Stimulated activated CD8-positive, alpha-beta memory T cell treated with anti-CD3 and anti-CD28 coated beads, Interleukin-4, amount 100 ng/mL, for 4 hours (primary cell): Measurements from ENCODE around the gene TTL.

Experiments used
- DNase-seq, 2 donors: peaks; one replicate each; pipeline ENCODE4 v3.0.0-alpha.2; 2020; ENCODE audit warnings: low read depth in 2 of 2, low spot score in 1 of 2

TTL gene

DNA sequence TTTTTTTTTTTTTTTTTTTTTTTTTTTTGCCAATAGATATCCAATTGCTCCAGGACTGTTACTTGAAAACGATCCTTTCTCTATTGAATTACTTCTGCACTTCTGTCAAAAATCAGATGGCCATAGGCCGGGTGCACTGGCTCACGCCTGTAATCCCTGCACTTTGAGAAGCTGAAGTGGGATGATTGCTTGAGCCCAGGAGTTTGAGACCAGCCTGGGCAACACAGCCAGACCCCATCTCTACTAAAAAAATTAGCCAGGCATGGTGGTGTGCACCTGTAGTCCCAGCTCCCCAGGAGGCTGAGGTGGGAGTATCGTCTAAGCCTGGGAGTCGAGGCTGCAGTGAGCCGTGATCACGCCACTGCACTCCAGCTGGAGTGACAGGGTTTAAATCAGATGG is 98.1 kb downstream of the TTL start:
- DNase-seq, result no peak

GRCh38 chr2:112582314-112582746 is 100.4 kb downstream of the TTL start:
- DNase-seq, result no peak

DNA sequence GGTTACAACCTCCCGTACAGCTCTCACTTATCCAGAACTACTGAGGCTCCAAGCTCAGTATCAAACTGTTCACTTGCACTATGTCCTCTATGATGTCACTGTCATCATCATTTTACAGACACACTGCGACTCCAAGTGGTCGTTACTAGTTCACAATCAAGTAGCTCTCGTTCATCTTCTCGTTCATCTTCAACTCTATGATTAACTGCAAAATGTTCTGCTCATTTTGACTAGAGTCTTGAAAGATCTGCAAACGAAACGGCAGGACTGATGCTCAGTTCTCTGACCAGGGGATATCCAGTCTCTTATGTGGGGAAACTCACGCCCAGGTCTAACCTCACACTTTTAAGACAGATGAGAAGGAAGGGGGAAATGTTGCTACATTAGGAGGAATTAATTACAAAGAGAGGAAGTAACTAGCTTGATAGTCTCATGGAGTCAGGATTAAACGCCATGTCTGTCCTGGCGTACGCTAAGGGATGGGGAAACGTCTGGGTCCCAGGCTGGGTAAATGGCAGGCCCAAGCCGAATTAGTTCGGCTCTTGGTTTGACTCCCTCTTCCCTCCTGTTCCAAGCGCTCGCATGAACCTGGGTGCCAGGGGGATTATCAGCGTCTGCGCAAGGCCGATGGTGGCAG is 101.7 kb downstream of the TTL start:
- no peak for DNase-seq

DNA sequence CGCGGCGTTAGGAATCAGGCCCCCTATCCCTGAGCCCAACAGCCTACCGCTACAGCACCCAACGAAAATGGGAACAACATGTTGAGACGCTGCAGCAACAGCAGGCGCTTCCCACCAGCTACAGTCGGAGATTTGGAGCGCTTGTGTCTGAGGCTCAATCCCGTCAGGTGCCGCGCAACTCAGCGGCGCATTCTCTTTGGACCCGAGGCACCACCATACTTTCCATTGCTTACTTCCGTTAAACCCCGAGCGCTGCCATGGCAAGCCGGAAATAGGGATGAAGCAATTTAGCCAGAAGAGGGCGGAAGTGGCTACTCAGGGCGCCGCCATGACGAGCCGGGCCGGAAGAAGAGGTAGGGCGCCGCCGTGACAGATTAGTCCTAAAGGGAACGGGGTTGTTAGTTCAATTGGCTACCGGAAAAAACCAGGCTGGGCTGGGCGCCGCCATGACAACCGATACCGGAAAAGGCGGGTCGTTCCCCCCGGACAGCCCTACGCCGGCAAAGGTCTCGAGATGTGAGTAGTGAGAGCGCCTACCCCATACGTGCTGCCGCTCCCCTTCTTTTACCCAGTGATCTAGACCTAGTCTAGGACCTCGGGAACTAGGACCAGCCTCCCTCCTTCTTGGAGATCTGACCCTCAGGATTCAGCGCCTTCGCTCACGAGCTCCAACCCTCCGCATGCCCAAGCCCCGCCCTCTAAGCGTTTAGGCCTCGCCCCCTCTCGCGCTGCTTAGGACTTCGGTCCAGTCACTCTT is 102.4 kb downstream of the TTL start, which contains the start of gene CHCHD5:
CHCHD5 (plus strand) TSS at position 476 of the 757 bp plus-strand sequence; CDS start at position 515, 39 bp downstream.
- peak; percentile 78 to 83 for DNase-seq

DNA sequence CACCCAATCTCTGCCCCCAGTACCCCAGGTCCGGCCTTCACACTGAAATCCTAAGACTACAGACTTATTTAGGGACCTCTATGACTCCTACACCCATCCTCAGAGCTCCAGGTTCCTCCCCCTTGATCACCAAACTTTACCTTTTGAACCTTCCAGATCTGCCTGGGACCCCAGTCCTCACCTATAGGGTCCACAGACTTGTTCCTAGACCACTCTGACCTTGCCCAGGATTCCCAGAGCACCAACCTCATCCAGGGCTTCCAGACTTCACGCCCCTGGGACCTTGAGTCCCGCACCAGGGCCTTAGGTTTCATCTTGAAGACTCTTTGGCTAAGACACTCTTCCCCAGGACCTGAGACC is 102.9 kb downstream of the TTL start:
- DNase-seq, result no peak

DNA sequence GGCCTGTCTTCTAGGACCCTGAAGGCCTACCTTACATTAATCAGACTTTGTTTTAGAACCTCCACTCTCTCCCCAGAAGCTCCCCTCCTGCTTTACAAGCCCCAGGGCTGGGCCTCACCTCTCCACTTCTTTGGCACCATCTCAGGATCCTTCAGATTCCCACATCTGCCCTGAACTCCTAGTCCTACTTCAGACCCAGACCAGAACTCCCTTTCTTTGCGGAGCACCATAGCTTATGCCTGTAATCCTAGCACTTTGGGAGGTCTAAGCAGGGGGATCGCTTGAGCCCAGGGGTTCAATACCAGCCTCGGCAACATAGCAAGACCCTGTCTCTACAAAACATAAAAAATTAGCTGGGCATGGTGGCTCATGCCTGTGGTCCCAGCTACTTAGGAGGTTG is 103.4 kb downstream of the TTL start:
- DNase-seq, result no peak

GRCh38 chr2:112585873-112586464 is 104.0 kb downstream of the TTL start:
- no peak for DNase-seq

DNA sequence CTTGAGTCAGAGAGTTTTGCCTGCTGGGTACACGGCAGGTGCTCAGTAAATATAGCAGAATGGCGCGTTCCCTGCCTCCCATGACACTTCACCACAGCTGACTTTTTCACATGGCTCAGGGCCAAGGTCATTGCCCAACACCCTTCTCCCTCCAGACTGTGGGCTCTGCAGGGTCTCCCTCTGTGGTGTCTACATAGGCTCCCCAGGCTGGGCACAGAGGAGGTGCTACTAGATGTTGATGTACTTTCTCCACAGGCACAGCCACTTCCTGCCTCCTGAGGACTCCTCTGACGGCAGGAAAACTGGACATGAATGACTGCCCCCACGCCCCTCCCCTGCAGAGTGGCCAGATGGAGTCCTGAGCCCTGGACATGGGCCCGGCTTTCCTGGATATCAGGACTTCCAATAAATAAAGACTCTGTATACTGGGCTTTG is 106.7 kb downstream of the TTL start:
- no peak for DNase-seq
